HEK293 (cell line): ENCODE data around the gene DNASE2.
A peak's percentile ranks its signal among the peaks of the same experiment; 100 is the strongest.

Experiments used
- BCL11B ChIP-seq: fragments of 450-650 bp; formaldehyde crosslinking; IDR thresholded peaks from 2 replicates; pipeline ENCODE4 v1.5.1; 2016; ENCODE audit warnings: low read depth, missing biosample characterization, missing genetic modification characterization
- GLI2 ChIP-seq: fragments of 450-650 bp; formaldehyde crosslinking; IDR thresholded peaks from 2 replicates; pipeline ENCODE4; 2017; ENCODE audit warnings: missing biosample characterization, missing genetic modification characterization, low read depth, borderline replicate concordance
- GLI4 ChIP-seq: fragments of 450-650 bp; formaldehyde crosslinking; IDR thresholded peaks from 2 replicates; pipeline ENCODE4 v1.5.1; 2016; ENCODE audit warnings: missing biosample characterization, missing genetic modification characterization
- GLIS2 ChIP-seq: fragments of 450-650 bp; formaldehyde crosslinking; IDR thresholded peaks from 2 replicates; pipeline ENCODE4 v1.5.1; 2016; ENCODE audit warnings: missing biosample characterization, missing genetic modification characterization
- IKZF3 ChIP-seq: fragments of 450-650 bp; IDR thresholded peaks from 2 replicates; pipeline ENCODE4 v1.5.0; 2018; ENCODE audit warnings: missing biosample characterization, mild to moderate bottlenecking, missing genetic modification characterization, moderate library complexity
- KLF8 ChIP-seq: fragments of 450-650 bp; formaldehyde crosslinking; IDR thresholded peaks from 2 replicates; pipeline ENCODE4 v1.5.1; 2016; ENCODE audit warnings: missing biosample characterization, missing genetic modification characterization
- MZF1 ChIP-seq: fragments of 450-650 bp; formaldehyde crosslinking; IDR thresholded peaks from 2 replicates; pipeline ENCODE4 v1.5.1; 2017; ENCODE audit warnings: missing biosample characterization, missing genetic modification characterization, borderline replicate concordance
- PATZ1 ChIP-seq: fragments of 450-650 bp; formaldehyde crosslinking; IDR thresholded peaks from 2 replicates; pipeline ENCODE4 v1.5.1; 2016; ENCODE audit warnings: missing biosample characterization, missing genetic modification characterization
- SP3 ChIP-seq: fragments of 450-650 bp; formaldehyde crosslinking; IDR thresholded peaks from 2 replicates; pipeline ENCODE4 v1.5.1; 2016; ENCODE audit warnings: missing biosample characterization, missing genetic modification characterization
- ZBTB1 ChIP-seq: fragments of 450-650 bp; formaldehyde crosslinking; IDR thresholded peaks from 2 replicates; pipeline ENCODE4 v1.5.1; 2016; ENCODE audit warnings: missing biosample characterization, missing genetic modification characterization
- ZBTB11 ChIP-seq: fragments of 450-650 bp; formaldehyde crosslinking; conservative IDR thresholded peaks from 2 replicates; pipeline ENCODE4 v1.5.1; 2016; ENCODE audit warnings: low read depth, missing biosample characterization, missing genetic modification characterization
- ZBTB17 ChIP-seq: fragments of 450-650 bp; formaldehyde crosslinking; IDR thresholded peaks from 2 replicates; pipeline ENCODE4 v1.5.1; 2016; ENCODE audit warnings: missing biosample characterization, missing genetic modification characterization
- ZBTB20 ChIP-seq: fragments of 450-650 bp; formaldehyde crosslinking; IDR thresholded peaks from 2 replicates; pipeline ENCODE4 v1.5.1; 2016; ENCODE audit warnings: missing biosample characterization, missing genetic modification characterization
- ZBTB44 ChIP-seq: fragments of 450-650 bp; IDR thresholded peaks from 2 replicates; pipeline ENCODE4 v1.5.1; 2018; ENCODE audit warnings: missing biosample characterization, mild to moderate bottlenecking, missing genetic modification characterization
- ZEB2 ChIP-seq: fragments of 450-650 bp; formaldehyde crosslinking; IDR thresholded peaks from 2 replicates; pipeline ENCODE4 v1.5.1; 2016; ENCODE audit warnings: missing biosample characterization, missing genetic modification characterization
- ZFP3 ChIP-seq: fragments of 450-650 bp; formaldehyde crosslinking; IDR thresholded peaks from 2 replicates; pipeline ENCODE4 v1.5.1; 2016; ENCODE audit warnings: low read depth, missing biosample characterization, missing genetic modification characterization
- ZFP37 ChIP-seq: fragments of 450-650 bp; formaldehyde crosslinking; IDR thresholded peaks from 2 replicates; pipeline ENCODE4 v1.5.1; 2016; ENCODE audit warnings: missing biosample characterization, missing genetic modification characterization
- ZNF114 ChIP-seq: fragments of 450-650 bp; formaldehyde crosslinking; IDR thresholded peaks from 2 replicates; pipeline ENCODE4 v1.5.0; 2017; ENCODE audit warnings: missing biosample characterization, missing genetic modification characterization
- ZNF2 ChIP-seq: fragments of 450-650 bp; formaldehyde crosslinking; IDR thresholded peaks from 2 replicates; pipeline ENCODE4 v1.5.1; 2016; ENCODE audit warnings: missing biosample characterization, missing genetic modification characterization
- ZNF341 ChIP-seq: fragments of 450-650 bp; formaldehyde crosslinking; IDR thresholded peaks from 2 replicates; pipeline ENCODE4; 2016; ENCODE audit warnings: low read depth, missing biosample characterization, missing genetic modification characterization
- ZNF423 ChIP-seq: fragments of 450-650 bp; formaldehyde crosslinking; IDR thresholded peaks from 2 replicates; pipeline ENCODE4 v1.5.1; 2016; ENCODE audit warnings: missing biosample characterization, missing genetic modification characterization
- ZNF610 ChIP-seq: fragments of 450-650 bp; formaldehyde crosslinking; IDR thresholded peaks from 2 replicates; pipeline ENCODE4 v1.5.1; 2016; ENCODE audit warnings: missing biosample characterization, missing genetic modification characterization, borderline replicate concordance
- ZNF658 ChIP-seq: fragments of 450-650 bp; formaldehyde crosslinking; IDR thresholded peaks from 2 replicates; pipeline ENCODE4; 2016; ENCODE audit warnings: missing biosample characterization, missing genetic modification characterization
- ZNF660 ChIP-seq: fragments of 450-650 bp; IDR thresholded peaks from 2 replicates; pipeline ENCODE4 v1.5.1; 2018; ENCODE audit warnings: missing biosample characterization, mild to moderate bottlenecking, missing genetic modification characterization
- ZNF692 ChIP-seq: fragments of 450-650 bp; formaldehyde crosslinking; IDR thresholded peaks from 2 replicates; pipeline ENCODE4 v1.5.1; 2016; ENCODE audit warnings: missing biosample characterization, missing genetic modification characterization
- TF ChIP-seq, protein P1 (sequence below): fragments of 450-650 bp; formaldehyde crosslinking; IDR thresholded peaks from 2 replicates; pipeline ENCODE4 v1.5.1; 2017; ENCODE audit warnings: missing biosample characterization, missing genetic modification characterization
- TF ChIP-seq, protein P2 (sequence below): fragments of 450-650 bp; formaldehyde crosslinking; IDR thresholded peaks from 2 replicates; pipeline ENCODE4 v1.5.1; 2017; ENCODE audit warnings: missing biosample characterization, missing genetic modification characterization

The DNASE2 gene

GRCh38 chr19:12881172-12881808 is at the start of gene DNASE2 (continued):
- TF ChIP-seq IKZF3 (tag by site-specific recombination), result peak; percentile 91
- TF ChIP-seq ZFP3 (tag by site-specific recombination), result no peak
- TF ChIP-seq BCL11B (tag by site-specific recombination), result peak; percentile 77
- peak; percentile 97 for TF ChIP-seq ZBTB20 (tag by site-specific recombination)
- TF ChIP-seq SP3 (tag by site-specific recombination), result peak; percentile 73
- TF ChIP-seq ZNF114 (tag by site-specific recombination), result no peak
- peak; percentile 80 for TF ChIP-seq ZNF423 (tag by site-specific recombination)
- TF ChIP-seq GLI2 (tag by site-specific recombination), result no peak
- no peak for TF ChIP-seq ZFP37
- TF ChIP-seq ZBTB17 (tag by site-specific recombination), result 0 out of 2 replicates have a peak, but pooled peaks have one; percentile 64
- no peak for TF ChIP-seq GLI4
- TF ChIP-seq ZNF2 (tag by site-specific recombination), result peak; percentile 60; the same call in 1 of the 2 replicates
- peak; percentile 72 for TF ChIP-seq ZNF341
- no peak for TF ChIP-seq ZNF658
- 0 out of 2 replicates have a peak, but pooled peaks have one; percentile 45 for TF ChIP-seq PATZ1 (tag by site-specific recombination)
- TF ChIP-seq, protein P1, sequence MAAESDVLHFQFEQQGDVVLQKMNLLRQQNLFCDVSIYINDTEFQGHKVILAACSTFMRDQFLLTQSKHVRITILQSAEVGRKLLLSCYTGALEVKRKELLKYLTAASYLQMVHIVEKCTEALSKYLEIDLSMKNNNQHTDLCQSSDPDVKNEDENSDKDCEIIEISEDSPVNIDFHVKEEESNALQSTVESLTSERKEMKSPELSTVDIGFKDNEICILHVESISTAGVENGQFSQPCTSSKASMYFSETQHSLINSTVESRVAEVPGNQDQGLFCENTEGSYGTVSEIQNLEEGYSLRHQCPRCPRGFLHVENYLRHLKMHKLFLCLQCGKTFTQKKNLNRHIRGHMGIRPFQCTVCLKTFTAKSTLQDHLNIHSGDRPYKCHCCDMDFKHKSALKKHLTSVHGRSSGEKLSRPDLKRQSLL (tag by site-specific recombination), result peak; percentile 98
- TF ChIP-seq ZBTB44 (tag by site-specific recombination), result 0 out of 2 replicates have a peak, but pooled peaks have one; percentile 0
- TF ChIP-seq ZNF660 (tag by site-specific recombination), result peak; percentile 80
- 0 out of 2 replicates have a peak, but pooled peaks have one; percentile 29 for TF ChIP-seq ZBTB11 (tag by site-specific recombination)
- no peak for TF ChIP-seq ZBTB1 (tag by site-specific recombination)
- TF ChIP-seq KLF8 (tag by site-specific recombination), result peak; percentile 45; the same call in 1 of the 2 replicates
- TF ChIP-seq ZNF610 (tag by site-specific recombination), result peak; percentile 16; the same call in 1 of the 2 replicates
- peak; percentile 72 for TF ChIP-seq GLIS2 (tag by site-specific recombination)
- TF ChIP-seq, protein P2, sequence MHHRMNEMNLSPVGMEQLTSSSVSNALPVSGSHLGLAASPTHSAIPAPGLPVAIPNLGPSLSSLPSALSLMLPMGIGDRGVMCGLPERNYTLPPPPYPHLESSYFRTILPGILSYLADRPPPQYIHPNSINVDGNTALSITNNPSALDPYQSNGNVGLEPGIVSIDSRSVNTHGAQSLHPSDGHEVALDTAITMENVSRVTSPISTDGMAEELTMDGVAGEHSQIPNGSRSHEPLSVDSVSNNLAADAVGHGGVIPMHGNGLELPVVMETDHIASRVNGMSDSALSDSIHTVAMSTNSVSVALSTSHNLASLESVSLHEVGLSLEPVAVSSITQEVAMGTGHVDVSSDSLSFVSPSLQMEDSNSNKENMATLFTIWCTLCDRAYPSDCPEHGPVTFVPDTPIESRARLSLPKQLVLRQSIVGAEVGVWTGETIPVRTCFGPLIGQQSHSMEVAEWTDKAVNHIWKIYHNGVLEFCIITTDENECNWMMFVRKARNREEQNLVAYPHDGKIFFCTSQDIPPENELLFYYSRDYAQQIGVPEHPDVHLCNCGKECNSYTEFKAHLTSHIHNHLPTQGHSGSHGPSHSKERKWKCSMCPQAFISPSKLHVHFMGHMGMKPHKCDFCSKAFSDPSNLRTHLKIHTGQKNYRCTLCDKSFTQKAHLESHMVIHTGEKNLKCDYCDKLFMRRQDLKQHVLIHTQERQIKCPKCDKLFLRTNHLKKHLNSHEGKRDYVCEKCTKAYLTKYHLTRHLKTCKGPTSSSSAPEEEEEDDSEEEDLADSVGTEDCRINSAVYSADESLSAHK (tag by site-specific recombination), result no peak
- TF ChIP-seq ZEB2 (tag by site-specific recombination), result peak; percentile 90
- TF ChIP-seq ZNF692 (tag by site-specific recombination), result peak; percentile 68
- TF ChIP-seq MZF1 (tag by site-specific recombination), result peak; percentile 38; the same call in 1 of the 2 replicates
